Lung microvascular endothelial cell (primary cell): ENCODE measurements around the gene CHMP4B. TPM values are rescaled to one million over a fixed set of nuclear protein-coding genes. Genes with fewer than 3 reads are reported as not detected.

Experiments
- DNase-seq, 2 donors: peaks; one replicate each; pipeline versions ENCODE4 v3.0.0 to v3.0.0-alpha.2; 2010; ENCODE audit warnings: low read depth in 2 of 2
- total RNA-seq: library from RNA; depleted of rRNA; stranded (reverse); fragments of >200 nt; gene quantifications from 2 replicates; pipeline ENCODE4 v1.2.1, GENCODE V29; 2014

The CHMP4B gene
- total RNA-seq, 1 donor from 2014 or later, result 34.1 TPM

- DNase-seq, result no peak
Measured at GRCh38 chr20:33838035-33838864, 27.1 kb downstream of the CHMP4B start.

DNA sequence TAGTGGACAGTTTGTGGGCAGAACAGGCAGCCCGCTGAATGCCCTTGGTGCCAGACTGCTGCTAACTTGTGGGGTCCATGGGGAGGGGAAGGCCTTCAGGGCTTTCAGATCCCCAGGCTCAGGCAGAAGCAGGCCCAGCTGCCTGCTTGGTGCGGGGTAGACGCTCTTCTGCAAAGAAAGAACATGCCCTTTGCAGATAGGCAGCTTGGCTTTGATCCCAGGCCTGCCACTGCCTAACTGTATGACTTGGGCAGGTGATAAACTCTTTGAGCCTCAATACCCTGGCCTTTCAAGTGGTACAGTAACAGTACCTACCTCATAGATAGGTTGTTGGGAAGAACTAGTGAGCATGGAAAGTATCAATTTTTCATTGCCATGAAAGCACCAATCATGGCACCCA is 28.4 kb downstream of the CHMP4B start:
- no peak for DNase-seq

DNA sequence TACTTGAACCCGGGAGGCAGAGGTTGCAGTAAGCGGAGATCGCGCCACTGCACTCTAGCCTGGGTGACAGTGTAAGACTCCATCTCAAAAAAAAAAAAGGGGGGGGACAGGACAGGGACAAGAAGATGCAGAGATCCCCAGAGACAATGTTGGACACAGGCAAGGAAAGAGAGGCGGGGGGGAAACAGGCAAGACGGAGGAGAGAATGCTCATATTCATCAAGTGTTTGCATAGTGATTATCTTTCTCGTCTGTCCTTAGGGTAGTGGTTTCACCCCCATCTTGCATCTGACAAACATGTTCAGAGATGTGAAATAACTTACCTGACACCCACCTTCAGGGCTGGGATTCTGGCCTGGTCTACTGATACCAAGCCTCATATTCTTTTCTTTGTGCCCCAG is 29.0 kb downstream of the CHMP4B start:
- no peak for DNase-seq

DNA sequence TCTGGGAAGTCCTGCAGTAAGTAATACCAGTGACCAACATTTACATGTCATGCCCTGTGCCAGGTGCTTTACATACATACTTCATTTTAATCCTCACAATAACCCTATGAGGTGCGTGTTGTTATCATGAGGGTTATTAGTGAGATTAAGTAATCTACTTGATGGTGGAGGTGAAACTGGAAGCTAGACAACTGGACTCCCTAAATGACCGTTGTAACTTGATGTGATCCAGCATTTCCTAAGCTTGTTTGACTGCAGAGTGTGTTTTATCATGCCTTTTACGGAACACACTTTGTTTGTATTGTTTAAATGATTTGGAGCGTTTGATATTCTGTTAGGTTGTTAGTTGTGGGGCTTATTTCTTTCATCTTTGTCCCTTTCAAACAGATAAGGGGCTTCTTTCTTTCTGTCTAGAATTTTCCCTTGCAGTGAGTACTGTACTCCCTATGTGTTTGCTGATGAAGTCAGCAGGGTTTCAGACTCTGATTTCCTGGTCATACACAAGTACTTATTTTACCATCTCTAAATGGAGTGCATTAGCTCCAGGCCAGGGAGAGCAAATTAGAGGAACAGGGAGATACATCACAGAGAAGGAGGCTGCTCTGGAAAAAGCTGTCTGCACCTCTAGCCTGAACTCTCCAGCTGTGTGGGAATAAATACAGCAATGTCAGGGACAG is 29.7 kb downstream of the CHMP4B start:
- DNase-seq, result no peak

DNA sequence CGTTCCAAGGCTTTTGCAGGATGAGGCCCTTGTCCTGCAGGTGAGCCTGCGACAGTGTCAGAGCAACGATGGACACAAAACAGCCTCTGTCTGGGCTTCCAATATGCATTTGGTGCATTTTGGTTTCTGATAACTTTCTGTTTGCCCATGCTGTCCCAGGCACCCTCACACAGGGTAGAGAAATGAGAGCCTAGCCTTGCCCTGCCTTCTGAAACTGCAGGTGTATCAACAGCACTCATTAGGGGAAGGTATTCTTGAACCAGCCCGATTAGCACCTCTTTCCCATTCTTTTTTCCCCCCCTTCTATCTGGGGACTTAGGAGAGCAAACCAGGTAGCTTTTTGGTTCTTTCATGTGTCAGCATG is 30.3 kb downstream of the CHMP4B start:
- DNase-seq, result no peak

- no peak for DNase-seq
Measured at GRCh38 chr20:33842346-33842745, 31.2 kb downstream of the CHMP4B start.

DNA sequence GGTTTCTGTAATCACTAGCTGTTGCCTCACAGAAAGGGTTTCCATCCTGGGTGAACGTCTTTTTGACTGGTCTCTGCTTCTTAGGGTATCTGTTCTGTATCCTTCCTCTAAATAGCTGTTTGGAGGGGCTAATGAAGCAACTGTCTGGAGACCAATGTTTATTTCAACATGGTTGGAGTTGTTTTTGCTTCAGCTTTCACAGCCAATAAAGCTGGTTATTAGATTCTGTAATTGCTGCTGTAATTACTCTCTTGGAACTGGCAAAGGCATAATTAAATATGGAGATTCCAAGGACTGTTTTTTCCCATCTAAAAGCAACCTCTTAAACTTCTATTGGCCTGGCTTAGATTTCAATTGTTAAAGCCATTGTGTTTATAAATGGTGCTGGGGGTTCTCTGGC is 31.9 kb downstream of the CHMP4B start:
- DNase-seq, result no peak

DNA sequence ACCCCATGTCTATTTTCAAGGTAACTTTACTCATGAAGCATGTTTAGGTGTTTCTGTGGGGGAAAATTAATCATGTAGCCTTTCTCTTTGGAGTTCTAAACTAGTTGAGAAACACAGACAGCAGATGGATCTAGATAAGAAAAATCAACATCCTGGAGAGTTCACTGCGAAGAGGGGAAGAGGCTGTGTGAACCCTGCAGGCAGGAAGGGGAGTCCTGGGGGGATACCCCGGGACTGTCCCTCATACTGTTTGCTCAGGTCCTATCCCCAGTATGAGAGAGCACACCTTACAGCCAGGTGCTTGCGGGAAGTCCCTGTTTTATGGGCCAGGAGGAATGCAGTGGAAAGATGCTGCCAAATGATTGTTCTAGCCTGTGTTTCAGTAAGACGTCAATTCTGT is 32.7 kb downstream of the CHMP4B start:
- no peak for DNase-seq

- no peak for DNase-seq
Measured at GRCh38 chr20:33846291-33846935, 35.3 kb downstream of the CHMP4B start.

DNA sequence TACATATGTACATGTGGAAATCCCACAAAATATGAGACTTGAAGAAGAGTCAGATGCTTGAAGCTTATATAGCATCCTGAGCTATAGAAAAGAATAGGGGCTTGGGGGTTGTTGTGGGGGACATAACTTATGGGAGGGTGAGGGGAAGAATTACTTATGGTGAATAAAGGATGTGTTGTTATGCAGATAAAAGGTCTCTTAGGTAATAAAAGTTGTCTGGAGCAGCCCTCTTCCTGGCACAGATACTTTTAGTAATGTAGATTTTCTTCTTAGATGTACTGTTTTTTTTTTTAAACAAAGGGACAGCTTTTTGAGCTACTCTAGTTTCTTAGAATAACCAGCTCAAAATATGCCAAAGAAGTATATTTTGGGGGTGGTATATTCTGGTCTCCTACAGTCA is 35.9 kb downstream of the CHMP4B start:
- no peak for DNase-seq

- no peak for DNase-seq
Measured at GRCh38 chr20:33848391-33848790, 37.2 kb downstream of the CHMP4B start.

DNA sequence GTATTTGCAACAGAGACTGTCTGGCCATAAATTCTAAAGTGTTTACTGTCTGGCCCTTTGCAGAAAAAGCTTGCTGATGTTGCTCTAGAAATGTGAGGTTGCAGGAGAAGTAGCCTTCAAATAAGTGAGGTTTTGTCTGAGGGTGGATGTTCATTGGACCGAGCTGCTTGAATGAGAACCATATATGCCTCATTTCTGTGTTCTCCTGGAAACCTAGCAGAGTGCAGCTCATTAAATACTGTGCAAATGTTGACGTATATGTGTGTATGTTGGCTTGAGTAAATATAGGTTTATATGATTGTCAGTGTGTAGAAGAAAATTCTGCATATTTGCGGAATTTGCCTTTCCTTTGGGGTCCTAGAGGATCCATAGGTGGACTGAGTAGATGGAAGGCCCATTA is 39.0 kb downstream of the CHMP4B start:
- no peak for DNase-seq

DNA sequence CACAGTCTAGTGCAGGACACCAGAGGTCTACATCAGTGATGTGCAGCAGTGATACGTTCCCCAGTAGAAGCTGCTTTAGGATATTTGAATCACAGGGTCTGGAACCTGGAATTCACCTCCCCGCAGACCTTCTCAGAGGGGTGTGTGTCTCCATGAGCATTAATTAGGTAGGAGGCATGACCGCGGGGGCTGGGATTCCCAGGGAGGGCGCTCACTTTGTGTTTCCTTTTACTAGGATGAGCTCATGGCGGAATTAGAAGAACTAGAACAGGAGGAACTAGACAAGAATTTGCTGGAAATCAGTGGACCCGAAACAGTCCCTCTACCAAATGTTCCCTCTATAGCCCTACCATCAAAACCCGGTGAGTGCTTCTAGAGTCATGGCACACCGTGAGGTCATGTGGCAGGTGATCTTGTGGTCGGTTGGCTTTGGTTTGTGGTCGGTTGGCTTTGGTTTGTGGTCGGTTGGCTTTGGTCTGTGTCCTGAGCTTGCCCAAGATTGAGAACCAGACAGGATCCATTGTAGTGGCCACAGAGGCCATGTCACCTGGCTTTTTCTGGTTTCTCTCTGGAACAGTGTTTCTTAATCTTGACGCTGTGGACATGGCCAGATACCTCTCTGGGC is 40.8 kb downstream of the CHMP4B start:
- DNase-seq, result no peak

- no peak for DNase-seq
Measured at GRCh38 chr20:33852626-33853506, 41.7 kb downstream of the CHMP4B start.

DNA sequence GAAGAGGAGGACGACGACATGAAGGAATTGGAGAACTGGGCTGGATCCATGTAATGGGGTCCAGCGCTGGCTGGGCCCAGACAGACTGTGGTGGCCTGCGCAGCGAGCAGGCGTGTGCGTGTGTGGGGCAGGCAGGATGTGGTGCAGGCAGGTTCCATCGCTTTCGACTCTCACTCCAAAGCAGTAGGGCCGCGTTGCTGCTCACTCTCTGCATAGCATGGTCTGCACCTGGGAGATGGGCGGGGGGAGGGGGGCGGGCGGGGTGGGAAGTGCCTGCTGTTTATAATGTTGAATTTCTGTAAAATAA is 42.3 kb downstream of the CHMP4B start:
- no peak for DNase-seq

- no peak for DNase-seq
Measured at GRCh38 chr20:33857722-33858563, 46.8 kb downstream of the CHMP4B start.

DNA sequence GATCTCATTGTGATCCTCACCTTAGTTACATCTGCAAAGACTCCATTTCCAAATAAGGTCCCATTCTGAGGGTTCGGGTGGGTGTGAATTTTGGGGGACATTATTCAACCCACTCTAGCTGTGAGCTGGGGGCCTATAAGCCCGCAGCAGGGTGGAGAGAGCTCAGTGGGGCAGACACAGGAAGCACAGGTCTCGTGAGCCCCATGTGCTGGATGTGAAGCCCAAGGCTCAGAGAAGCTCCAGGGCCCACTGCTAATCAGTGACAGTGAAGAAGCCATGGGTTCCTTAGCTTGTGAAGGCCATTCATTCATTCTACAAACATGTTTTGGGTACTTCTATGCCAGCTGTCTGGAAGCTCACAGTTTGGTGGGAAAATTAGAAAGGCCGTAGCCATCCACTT is 47.5 kb downstream of the CHMP4B start:
- DNase-seq, result no peak

GRCh38 chr20:33859157-33859695 is 48.1 kb downstream of the CHMP4B start:
- DNase-seq, result peak; percentile 29 to 92

DNA sequence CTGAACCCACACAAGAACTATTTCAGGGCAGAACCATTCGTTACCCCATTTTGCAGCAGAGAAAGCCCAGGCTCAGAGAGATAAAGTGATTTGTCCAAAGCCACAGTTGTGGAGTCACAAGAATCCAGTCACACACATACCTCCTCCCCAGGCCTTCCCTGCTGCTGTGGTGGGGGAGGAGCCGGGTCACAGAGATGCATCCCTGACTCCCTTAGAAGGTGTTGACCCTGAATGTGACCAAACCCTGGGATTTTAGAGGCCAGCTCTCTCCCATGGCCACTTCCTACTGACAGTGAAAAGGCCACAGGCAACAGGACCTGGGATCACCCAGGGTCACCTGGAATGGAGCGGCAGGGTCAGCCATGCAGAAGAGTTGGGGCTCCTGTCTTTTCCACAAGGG is 48.6 kb downstream of the CHMP4B start:
- peak in 1 of 2 donors; percentile 33 for DNase-seq

- DNase-seq, result no peak
Measured at GRCh38 chr20:33861458-33861857, 50.3 kb downstream of the CHMP4B start.
